Lower lobe of right lung (tissue), 2 donors: Measurements from ENCODE around the gene AKAP1. TPM values are rescaled to one million over a fixed set of nuclear protein-coding genes. Genes with fewer than 3 reads are reported as not detected.

Source experiments
- ATAC-seq, 2 donors: fragments of 200-7000 bp; cut with Tn5 transposase; one replicate each; pipeline ENCODE4 v1.9.1; 2020 to 2022; ENCODE audit warnings: mild to moderate bottlenecking in 2 of 2, moderate library complexity in 2 of 2
- DNase-seq: peaks from one replicate; pipeline ENCODE4 v3.0.0-alpha.2; 2020
- H3K27ac ChIP-seq: fragments of 200-600 bp; one replicate; pipeline ENCODE4 v1.8.0; 2022
- H3K27me3 ChIP-seq: fragments of 200-600 bp; one replicate; pipeline ENCODE4 v1.8.0; 2022; ENCODE audit warnings: low read depth
- H3K36me3 ChIP-seq: fragments of 200-600 bp; one replicate; pipeline ENCODE4 v1.8.0; 2022; ENCODE audit warnings: mild to moderate bottlenecking
- H3K4me1 ChIP-seq: fragments of 200-600 bp; one replicate; pipeline ENCODE4 v1.8.0; 2022
- H3K4me3 ChIP-seq: fragments of 200-600 bp; one replicate; pipeline ENCODE4 v1.8.0; 2022; ENCODE audit warnings: mild to moderate bottlenecking
- H3K9me3 ChIP-seq: fragments of 200-600 bp; one replicate; pipeline ENCODE4 v1.8.0; 2022
- CTCF ChIP-seq: fragments of 200-600 bp; IDR thresholded peaks from one replicate; pipeline ENCODE4 v1.8.0; 2022; ENCODE audit warnings: antibody characterized with exemption, mild to moderate bottlenecking
- intact Hi-C: fragments of 100-400 bp; cut with DNase I; formaldehyde crosslinking; loops from one replicate; pipeline ENCODE4 v1.11.0; 2022
- total RNA-seq: library from RNA; stranded (reverse); fragmentation: NEBNext Ultra II Directional; extraction: Animal tissue kit (Norgen Biotek cat#: 25700); gene quantifications from one replicate; pipeline ENCODE4 v1.2.1, GENCODE V29; 2021
- donor health status: DM: no; HTN: yes; CAD: no; lungs with severe emphysema.

The AKAP1 gene
- total RNA-seq, 1 donor from 2014 or later, result 54.5 TPM

GRCh38 chr17:57168695-57169094 lies 83.6 kb downstream of the AKAP1 start:
- intact Hi-C loops, result no loop called here
- ATAC-seq (no peak), DNase-seq (no peak)
- no peak for TF ChIP-seq CTCF
- Histone ChIP-seq H3K4me3 (no peak overlapping the region), H3K27me3 (no peaks in the 10 kb centered on the region), H3K4me1 (no peaks in the 10 kb centered on the region), H3K36me3 (no peaks in the 10 kb centered on the region), H3K9me3 (no peaks in the 10 kb centered on the region), H3K27ac (no peak overlapping the region)

- Histone ChIP-seq H3K36me3 (no peaks in the 10 kb centered on the region), H3K4me1 (no peaks in the 10 kb centered on the region), H3K27ac (no peak overlapping the region), H3K27me3 (no peaks in the 10 kb centered on the region), H3K9me3 (no peaks in the 10 kb centered on the region), H3K4me3 (no peak overlapping the region)
- no peak for TF ChIP-seq CTCF
- ATAC-seq, result no peak
- intact Hi-C loops, result no loop called here
- DNase-seq, result no peak
Observed at GRCh38 chr17:57170866-57171265, 85.8 kb downstream of the AKAP1 start.

Other genes starting within 250 kb of the AKAP1 start
- gene TRIM25, start 171.2 kb upstream of the AKAP1 start, total RNA-seq, result 125 TPM
- 12.4 TPM for gene COIL, start 124.2 kb upstream of the AKAP1 start, total RNA-seq
- 210 TPM for gene SCPEP1, start 107.1 kb upstream of the AKAP1 start, total RNA-seq
- gene MSI2, start 171.3 kb downstream of the AKAP1 start, total RNA-seq, result 43.9 TPM